Endodermal cell (in vitro differentiated cells): ENCODE results near the gene PRR30. TPM values are rescaled to one million over a fixed set of nuclear protein-coding genes. Genes with fewer than 3 reads are reported as not detected.

ENCODE experiments used
- DNase-seq: peaks from one replicate; pipeline ENCODE4 v3.0.0-alpha.2; 2017
- H3K27ac ChIP-seq: 2 replicates; pipeline ENCODE4 v1.5.1; 2013; ENCODE audit warnings: mild to moderate bottlenecking, low read depth, low read length, moderate library complexity
- H3K27me3 ChIP-seq: 2 replicates; pipeline ENCODE4 v1.6.1; 2013; ENCODE audit warnings: mild to moderate bottlenecking, low read length, moderate library complexity; ENCODE audit not compliant: insufficient read depth, control insufficient read depth, poor library complexity, severe bottlenecking
- H3K36me3 ChIP-seq: 2 replicates; pipeline ENCODE4 v1.7.0; 2013; ENCODE audit warnings: mild to moderate bottlenecking, low read length, moderate library complexity; ENCODE audit not compliant: control insufficient read depth, insufficient read depth
- H3K4me1 ChIP-seq: one replicate; pipeline ENCODE4 v1.7.0; 2013; ENCODE audit warnings: low read length; ENCODE audit not compliant: control insufficient read depth, insufficient read depth
- H3K4me3 ChIP-seq: 2 replicates; pipeline ENCODE4 v1.5.1; 2013; ENCODE audit warnings: mild to moderate bottlenecking, low read length, moderate library complexity
- H3K9ac ChIP-seq: 2 replicates; pipeline ENCODE4 v1.6.1; 2013; ENCODE audit warnings: mild to moderate bottlenecking, low read length, moderate library complexity; ENCODE audit not compliant: poor library complexity, severe bottlenecking; ENCODE audit errors: extremely low read depth
- H3K9me3 ChIP-seq: 2 replicates; pipeline ENCODE4 v1.6.1; 2013; ENCODE audit warnings: mild to moderate bottlenecking, low read length, moderate library complexity; ENCODE audit not compliant: control insufficient read depth
- H3K27ac Mint-ChIP-seq: 2 replicates; pipeline ENCODE4 v1.8.0; 2020; ENCODE audit warnings: mixed read lengths
- H3K27me3 Mint-ChIP-seq: 2 replicates; pipeline ENCODE4 v1.8.0; 2021; ENCODE audit warnings: mild to moderate bottlenecking, mixed read lengths; ENCODE audit not compliant: insufficient read depth
- H3K36me3 Mint-ChIP-seq: 2 replicates; pipeline ENCODE4 v1.8.0; 2020; ENCODE audit warnings: low read depth, mixed read lengths
- H3K4me1 Mint-ChIP-seq: 2 replicates; pipeline ENCODE4 v1.8.0; 2020; ENCODE audit warnings: mixed read lengths
- H3K4me3 Mint-ChIP-seq: 2 replicates; pipeline ENCODE4 v1.8.0; 2020; ENCODE audit warnings: mild to moderate bottlenecking, moderate library complexity, mixed read lengths
- H3K9me3 Mint-ChIP-seq: 2 replicates; pipeline ENCODE4 v1.8.0; 2020; ENCODE audit warnings: mild to moderate bottlenecking, mixed read lengths
- WGBS, 2 experiments: methylation state at CpG; one replicate each; pipeline versions ENCODE4 v1.1.5 to v1.1.7; 2013; ENCODE audit warnings: missing lambda C conversion rate in 2 of 2, mixed read lengths in 1 of 2; ENCODE audit not compliant: insufficient coverage in 1 of 2, insufficient read length in 1 of 2; 5-methylcytosine and 5-hydroxymethylcytosine counted together
- total RNA-seq, 2 donors: library from RNA; stranded (reverse); fragmentation: NEBNext Ultra II Directional in 1 of 2; extraction: Animal tissue kit (Norgen Biotek cat#: 25700) in 1 of 2; gene quantifications; 2 replicates in 1 of 2; 3 replicates in 1 of 2; pipeline ENCODE4 v1.2.1, GENCODE V29; 2021
- TF ChIP-seq, protein P1 (sequence below): fragments of 200-600 bp; sonication (generic); conservative IDR thresholded peaks from 2 replicates; pipeline ENCODE4 v1.5.0; 2021; ENCODE audit warnings: antibody characterized with exemption, mild to moderate bottlenecking

The PRR30 gene
- total RNA-seq, 2 donors from 2014 or later: not detected

DNA sequence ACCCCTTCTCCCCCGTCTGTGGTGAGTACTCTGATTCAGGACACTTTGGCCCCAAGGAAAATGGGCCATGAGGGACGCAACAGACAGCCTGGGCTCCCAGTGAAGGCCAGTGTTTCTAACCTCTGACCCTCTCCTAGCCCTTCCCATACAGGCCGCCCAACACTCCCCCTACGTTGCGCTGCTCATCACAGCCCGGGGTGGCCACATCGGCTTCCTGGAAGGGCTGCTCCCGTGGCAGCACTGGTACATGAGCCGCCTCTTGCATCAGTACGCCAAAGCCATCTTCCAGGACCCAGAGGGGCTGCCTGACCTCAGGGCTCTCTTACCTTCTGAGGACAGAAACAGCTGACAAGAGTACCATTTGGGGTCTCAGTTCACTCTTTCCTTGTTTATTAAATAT is 8.8 kb downstream of the PRR30 start:
- no peak for DNase-seq
- H3K4me1 ChIP-seq: no peaks in the 10 kb centered on the region
- no peak overlapping the region for H3K4me3 Mint-ChIP-seq
- WGBS, 2 experiments: 95 to 96% methylated on average over 9 to 10 of the region's 10 CpGs
- H3K9me3 ChIP-seq: no peaks in the 10 kb centered on the region
- no peaks in the 10 kb centered on the region for H3K9me3 Mint-ChIP-seq
- TF ChIP-seq, protein P1, sequence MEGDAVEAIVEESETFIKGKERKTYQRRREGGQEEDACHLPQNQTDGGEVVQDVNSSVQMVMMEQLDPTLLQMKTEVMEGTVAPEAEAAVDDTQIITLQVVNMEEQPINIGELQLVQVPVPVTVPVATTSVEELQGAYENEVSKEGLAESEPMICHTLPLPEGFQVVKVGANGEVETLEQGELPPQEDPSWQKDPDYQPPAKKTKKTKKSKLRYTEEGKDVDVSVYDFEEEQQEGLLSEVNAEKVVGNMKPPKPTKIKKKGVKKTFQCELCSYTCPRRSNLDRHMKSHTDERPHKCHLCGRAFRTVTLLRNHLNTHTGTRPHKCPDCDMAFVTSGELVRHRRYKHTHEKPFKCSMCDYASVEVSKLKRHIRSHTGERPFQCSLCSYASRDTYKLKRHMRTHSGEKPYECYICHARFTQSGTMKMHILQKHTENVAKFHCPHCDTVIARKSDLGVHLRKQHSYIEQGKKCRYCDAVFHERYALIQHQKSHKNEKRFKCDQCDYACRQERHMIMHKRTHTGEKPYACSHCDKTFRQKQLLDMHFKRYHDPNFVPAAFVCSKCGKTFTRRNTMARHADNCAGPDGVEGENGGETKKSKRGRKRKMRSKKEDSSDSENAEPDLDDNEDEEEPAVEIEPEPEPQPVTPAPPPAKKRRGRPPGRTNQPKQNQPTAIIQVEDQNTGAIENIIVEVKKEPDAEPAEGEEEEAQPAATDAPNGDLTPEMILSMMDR: no peak
- H3K36me3 ChIP-seq: peaks cover 30% of the 10 kb centered on the region
- H3K27me3 ChIP-seq: no peaks in the 10 kb centered on the region
- no peak overlapping the region for H3K4me3 ChIP-seq
- H3K27me3 Mint-ChIP-seq: peaks cover 6% of the 10 kb centered on the region
- H3K27ac Mint-ChIP-seq: no peak overlapping the region
- H3K9ac ChIP-seq: no peak overlapping the region
- H3K4me1 Mint-ChIP-seq: peaks cover 10% of the 10 kb centered on the region
- H3K27ac ChIP-seq: no peak overlapping the region
- H3K36me3 Mint-ChIP-seq: peaks cover 27% of the 10 kb centered on the region

DNA sequence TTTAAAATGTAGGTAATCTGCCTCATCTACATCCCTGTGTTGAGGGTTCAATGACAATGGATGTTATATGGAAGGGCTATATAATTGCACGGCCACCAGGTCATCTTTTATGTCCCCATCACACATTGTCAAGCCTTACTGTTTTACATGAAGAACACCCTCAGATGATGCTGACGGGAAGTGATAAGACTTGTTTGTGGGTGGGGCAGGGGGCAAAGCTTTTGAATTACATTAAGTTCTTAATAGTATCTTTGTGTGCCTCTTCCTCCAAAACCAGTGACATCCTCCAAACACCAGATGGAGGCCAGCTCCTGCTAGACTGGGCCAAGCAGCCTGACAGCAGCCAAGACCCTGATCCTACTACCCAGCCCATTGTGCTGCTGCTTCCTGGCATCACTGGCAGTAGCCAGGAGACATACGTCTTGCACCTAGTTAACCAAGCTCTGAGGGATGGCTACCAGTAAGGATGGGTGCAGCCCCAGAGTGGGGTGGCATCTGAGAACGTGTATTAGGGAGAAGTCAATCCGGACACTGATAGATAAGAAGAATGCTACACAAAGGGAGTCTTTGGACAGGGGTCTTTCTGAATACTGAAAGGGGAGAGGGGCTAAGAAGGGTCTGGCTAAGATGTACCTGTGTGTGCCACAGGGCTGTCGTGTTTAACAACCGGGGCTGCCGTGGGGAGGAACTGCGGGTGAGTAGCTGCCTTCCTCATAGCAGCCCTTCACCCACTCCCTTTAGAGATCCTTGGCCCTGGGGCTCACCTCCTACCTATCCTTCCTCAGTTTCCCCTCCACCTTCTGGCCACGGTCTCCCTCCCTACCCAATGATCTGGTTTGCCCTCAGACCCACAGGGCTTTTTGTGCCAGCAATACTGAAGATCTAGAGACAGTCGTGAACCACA is 10.3 kb downstream of the PRR30 start:
- peak overlapping the region; percentile 28 for H3K27ac Mint-ChIP-seq
- H3K27me3 Mint-ChIP-seq: peaks cover 17% of the 10 kb centered on the region
- no peak overlapping the region for H3K4me3 Mint-ChIP-seq
- Histone ChIP-seq H3K4me3 (no peak overlapping the region), H3K36me3 (peaks cover 30% of the 10 kb centered on the region), H3K27me3 (peaks cover 9% of the 10 kb centered on the region), H3K4me1 (no peaks in the 10 kb centered on the region), H3K9me3 (no peaks in the 10 kb centered on the region), H3K9ac (no peak overlapping the region), H3K27ac (no peak overlapping the region)
- H3K4me1 Mint-ChIP-seq: peaks cover 10% of the 10 kb centered on the region
- H3K36me3 Mint-ChIP-seq: peaks cover 27% of the 10 kb centered on the region
- WGBS, 2 experiments: 92 to 94% methylated on average over 8 to 11 of the region's 11 CpGs
- H3K9me3 Mint-ChIP-seq: no peaks in the 10 kb centered on the region
- TF ChIP-seq, protein P1: no peak
- DNase-seq: no peak

DNA sequence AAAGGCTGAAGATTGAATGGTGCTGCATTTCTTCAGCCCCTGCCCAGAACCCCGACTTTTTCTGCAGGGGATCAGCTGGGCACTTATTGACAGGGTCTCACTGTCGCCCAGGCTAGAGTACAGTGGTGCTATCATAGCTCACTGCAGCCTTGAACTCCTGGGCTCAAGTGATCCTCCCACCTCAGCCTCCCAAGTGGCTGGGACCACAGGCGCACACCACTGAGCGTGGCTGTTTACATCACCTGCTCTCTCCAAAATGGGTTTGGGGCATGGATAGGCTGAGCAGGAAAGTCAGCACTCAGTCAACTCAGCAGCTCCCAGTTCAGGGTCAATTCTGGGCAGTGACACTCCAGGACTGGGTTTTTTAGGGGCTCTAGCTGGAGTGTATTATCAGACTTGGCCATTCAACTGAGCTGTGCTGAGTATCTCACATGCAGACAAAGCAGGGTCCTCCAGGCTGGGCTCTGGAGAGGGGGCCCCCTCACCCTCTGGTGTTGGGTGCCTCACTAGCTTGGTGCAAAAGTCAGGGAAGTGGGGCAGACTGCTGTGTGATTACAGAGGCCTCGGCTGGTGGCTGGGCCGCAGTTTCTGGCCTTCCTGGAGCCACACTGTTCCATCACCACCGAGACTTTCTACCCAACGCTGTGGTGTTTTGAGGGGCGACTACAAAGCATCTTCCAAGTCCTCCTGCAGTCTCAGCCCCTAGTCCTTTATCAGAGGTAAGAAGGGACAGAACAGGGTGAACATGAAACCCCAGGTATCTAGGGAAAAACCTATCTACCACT is 11.1 kb downstream of the PRR30 start:
- TF ChIP-seq, protein P1: no peak
- no peak overlapping the region for H3K4me3 Mint-ChIP-seq
- Histone ChIP-seq H3K36me3 (peaks cover 30% of the 10 kb centered on the region), H3K4me1 (no peaks in the 10 kb centered on the region), H3K27ac (no peak overlapping the region), H3K4me3 (no peak overlapping the region), H3K9me3 (no peaks in the 10 kb centered on the region), H3K27me3 (peaks cover 17% of the 10 kb centered on the region), H3K9ac (no peak overlapping the region)
- H3K4me1 Mint-ChIP-seq: peaks cover 6% of the 10 kb centered on the region
- peaks cover 24% of the 10 kb centered on the region for H3K36me3 Mint-ChIP-seq
- WGBS, 2 experiments: 90 to 94% methylated on average over 8 to 9 of the region's 9 CpGs
- no peak overlapping the region for H3K27ac Mint-ChIP-seq
- DNase-seq: no peak
- peaks cover 23% of the 10 kb centered on the region for H3K27me3 Mint-ChIP-seq
- H3K9me3 Mint-ChIP-seq: no peaks in the 10 kb centered on the region
